ENCODE data around the gene CD274.
A peak's percentile ranks its signal among the peaks of the same experiment; 100 is the strongest.

CD274 gene

DNA sequence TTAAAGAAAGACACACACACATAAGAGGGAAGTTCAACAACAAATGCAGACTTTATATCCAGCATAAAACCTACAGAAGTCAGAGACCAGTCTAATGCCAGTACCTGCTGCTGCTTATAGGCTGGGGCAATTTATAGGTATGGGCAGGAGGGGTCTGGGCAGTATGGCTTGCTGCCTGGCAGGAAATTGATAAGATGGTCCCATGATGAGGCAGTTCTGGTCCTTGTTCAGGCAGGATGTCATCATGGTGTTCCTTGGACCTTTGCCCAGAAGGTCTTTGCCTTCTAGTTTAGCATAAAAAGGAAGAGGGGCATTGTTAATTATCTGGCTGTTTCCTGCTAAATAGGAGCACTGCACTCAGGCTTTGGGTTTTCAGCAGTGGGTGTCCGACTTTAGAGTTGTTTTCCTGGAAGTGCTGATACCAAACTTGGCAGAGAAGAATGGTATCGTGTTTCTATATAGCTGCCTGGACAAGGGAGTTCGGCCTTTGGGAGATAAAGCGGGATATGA, 49.6 kb downstream of the CD274 start:
- peak; percentile 21 for DNase-seq (ENCODE audit: low read depth)

DNA sequence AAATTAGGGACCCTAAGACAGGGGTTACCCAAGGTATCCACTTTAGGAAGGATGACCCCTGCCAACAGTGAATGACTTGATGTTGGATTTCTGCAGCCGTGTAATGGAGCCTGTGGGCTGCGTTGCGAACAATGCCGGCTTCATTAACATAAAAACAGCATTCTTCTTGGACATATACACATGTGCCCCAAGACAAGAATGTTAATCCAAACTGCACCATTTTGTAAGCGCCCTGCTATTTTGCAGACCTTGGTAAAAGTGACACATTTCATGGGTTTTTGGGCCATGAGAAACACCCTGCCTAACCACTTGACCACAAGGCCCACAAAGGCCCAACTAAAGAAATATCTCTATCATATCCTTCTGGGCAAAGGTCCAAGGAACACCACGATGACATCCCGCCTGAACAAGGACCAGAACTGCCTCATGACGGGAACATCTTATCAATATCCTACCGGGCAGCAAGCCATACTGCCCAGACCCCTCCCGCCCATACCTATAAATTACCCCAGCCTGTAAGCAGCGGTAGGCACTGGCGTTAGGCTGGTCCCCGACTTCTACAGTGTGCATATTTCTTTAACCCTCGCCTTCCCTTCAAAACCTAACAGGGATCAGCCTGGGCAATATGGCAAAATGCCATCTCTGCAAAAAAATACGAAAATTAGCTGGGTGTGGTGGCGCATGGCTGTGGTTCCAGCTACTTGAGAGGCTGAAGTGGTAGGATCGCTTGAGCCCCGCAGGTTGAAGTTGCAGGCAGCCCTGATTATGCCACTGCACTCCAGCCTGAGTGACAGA, 50.3 kb downstream of the CD274 start:
- DNase-seq (ENCODE audit: low read depth) = peak; percentile 88

DNA sequence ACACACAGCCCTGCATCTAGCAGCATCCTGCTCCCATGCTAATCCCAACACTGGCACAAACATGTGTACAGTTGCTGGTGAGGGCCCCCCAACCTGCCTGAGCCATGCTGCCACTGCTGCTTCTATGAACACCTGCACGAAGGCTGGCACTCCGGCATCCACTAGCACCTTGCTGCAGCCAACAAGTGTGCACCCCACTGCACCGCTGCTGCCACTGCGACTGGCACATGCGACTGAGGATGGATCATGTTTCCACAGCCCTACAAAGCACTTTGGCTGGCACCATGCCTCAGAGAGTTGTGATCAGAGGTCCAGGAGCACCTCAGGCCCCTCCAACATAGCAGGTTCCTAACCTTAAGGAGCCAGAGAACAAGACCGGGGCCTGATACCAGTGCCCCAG, 52.2 kb downstream of the CD274 start:
- no peak for DNase-seq (ENCODE audit: low read depth)

DNA sequence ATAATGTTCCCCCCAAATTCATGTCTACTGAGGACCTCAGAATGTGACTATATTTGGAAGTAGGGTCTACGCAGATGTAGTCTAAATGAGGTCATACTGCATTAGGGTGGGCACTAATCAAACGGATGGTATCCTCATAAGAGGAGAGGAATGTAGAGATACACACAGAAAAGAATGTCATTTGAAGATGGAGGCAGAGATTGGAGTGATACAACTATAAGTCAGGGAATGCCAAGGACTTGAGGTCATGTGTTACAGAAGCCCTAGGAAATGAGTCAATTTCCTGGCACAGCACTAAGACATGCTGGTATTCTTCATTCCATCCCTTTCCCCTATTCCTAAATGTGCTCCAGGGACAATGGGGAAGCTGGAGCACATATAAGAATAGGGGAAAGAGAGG, 59.2 kb downstream of the CD274 start:
- DNase-seq (ENCODE audit: low read depth) = peak; percentile 90

DNA sequence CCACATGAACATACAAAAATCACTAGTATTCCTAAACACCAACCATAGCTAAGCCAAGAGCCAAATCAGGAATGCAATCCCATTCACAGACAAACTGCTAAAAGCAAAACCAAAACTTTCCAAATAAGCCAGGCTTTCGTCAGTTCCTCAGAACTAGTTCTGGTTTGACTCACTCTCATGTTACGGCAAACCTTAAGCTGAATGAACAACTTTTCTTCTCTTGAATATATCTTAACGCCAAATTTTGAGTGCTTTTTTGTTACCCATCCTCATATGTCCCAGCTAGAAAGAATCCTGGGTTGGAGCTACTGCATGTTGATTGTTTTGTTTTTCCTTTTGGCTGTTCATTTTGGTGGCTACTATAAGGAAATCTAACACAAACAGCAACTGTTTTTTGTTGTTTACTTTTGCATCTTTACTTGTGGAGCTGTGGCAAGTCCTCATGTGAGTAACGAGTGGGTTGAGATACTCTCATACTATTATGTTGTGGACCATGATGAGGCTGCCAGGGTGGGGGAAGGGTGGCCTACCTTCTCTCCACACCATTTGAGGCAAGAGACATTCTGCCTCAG, 60.1 kb downstream of the CD274 start, which contains the start of gene PDCD1LG2:
Gene PDCD1LG2, plus strand, starts transcription at position 172 of the 572 bp plus-strand sequence. CDS start 12,016 bp downstream, outside the sequence.
- peak; percentile 76 for DNase-seq (ENCODE audit: low read depth)

DNA sequence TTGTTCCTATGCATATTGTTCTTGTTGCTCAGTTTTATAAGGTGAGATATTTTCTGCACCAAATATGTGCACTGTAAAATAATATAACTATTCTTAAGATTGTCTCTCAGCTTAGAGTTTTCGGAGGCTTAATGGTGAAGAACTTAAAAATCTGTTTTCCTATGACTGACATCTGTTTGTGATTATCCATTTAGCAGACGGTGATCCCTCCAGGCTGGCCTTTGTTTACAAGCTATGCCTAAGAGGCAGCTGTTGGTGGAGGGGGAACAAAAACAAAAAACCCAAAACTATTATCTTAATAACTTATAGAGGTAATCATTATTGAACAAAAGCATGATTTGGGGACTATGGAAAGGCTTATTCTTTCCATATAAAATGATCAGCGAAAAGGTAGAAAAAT, 60.6 kb downstream of the CD274 start:
- DNase-seq (ENCODE audit: low read depth) = no peak

DNA sequence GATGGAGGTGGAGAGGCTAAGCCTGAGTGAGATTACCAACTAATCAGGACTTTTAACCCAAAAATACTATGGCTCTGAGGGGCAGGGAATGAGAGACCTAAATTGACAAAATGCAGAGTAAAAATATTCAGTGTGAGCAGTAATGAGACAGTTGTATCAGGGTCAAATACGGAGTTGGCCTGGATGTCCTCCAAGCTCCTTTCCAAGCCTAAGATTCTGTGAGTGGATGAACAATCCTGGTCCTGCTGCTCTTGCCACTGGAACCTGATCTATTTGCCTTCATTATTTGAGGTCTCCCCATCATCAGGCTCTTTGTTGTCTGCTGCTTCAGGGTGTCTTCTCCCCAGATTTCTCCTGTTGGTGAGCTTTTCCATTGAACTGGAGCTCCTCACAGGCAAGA, 61.1 kb downstream of the CD274 start:
- DNase-seq (ENCODE audit: low read depth) = no peak

DNA sequence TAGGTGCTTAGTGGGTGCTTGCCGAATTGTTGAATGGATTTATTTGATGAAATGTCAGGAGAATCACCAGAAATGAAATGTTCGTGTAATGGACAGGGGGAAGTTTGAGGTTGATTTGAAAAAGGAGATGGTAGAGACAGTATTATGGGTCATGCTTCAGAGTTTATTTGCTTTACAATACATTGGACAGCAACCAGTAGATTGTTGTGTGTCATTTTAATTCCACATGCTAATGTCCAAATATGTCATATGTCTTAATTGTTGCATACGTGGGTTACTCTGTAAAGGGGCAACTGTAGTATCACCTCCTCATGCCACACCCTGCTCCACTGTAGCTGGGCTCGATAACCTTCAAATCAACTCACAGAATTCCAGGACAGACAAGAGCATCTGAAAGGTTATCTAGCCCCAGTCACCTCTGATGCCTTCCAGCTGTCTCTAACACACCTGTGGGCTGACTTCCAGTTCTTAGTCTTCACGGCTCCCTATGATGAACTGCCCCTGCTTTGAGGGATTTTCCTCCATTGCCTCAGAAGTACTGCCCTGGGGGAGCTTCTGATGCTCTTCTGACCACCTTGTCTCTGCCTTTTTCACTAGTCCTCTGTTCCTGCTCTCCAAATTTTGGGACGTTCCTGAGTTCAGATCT, 61.7 kb downstream of the CD274 start:
- no peak for DNase-seq (ENCODE audit: low read depth)

DNA sequence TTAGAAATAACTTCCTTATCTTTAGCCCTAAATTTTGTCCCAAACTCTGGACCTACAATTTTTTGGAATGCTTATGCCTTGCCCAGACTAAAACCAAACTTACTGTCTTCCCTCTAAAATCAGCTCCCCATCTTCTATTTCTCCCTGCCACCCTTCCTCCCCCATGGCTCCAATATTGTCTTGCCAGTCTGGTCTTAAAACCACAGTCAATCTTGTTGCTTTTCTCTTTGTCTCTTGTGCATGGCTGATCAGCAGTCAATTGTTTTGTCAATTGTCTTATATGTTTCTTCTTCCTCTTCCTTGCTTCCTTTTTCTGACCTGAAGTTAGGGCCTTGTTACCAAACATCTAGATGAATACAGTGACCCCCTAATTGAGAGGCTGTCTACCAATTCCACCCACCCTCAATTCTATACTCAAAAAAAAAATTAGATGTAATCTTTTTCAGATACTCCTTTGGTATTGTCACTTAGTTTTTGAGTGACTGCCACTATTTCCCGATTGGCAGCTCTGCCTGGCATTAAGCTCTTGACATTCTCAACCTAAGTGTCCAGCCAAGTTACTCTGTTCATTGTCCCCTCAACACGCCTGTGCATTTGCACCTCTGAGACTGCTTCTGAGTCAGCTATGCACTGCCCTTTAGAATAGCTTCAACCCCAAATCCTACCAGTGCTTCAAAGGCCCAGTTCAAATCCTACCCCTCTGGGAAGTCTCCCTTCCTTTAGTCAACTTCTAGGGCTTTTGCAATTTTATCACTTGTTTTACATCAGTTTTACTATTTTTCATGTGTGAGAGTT, 62.5 kb downstream of the CD274 start:
- DNase-seq (ENCODE audit: low read depth) = no peak

DNA sequence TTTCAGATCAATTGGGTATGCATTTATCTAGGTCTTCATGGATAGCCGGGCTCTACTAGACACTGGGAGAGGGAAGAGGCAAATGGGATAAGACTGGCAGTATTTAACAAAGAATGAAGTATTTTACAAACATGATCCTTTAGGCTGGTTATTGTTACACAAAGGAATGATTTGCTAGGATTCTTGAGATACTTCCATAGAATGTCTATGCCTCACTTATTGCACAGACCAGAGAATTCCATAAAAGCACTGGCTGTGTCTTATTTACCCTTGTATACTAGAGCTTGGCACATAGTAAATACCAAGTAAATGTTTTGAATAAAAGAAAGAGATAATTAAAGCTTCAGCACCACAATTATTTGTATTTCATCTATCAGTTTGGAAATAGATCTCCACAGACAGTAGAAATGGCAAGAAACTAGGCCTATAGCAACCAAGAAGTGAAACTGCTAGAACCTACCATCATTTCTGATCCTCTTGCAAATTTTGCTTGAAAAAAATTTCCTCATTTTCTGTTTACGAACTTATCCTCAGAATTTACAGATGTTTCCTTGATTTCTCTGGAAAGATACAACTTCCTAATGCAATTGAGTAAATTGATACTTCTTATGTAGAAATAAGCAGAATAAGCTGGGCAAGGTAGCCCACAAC, 63.7 kb downstream of the CD274 start:
- no peak for DNase-seq (ENCODE audit: low read depth)

DNA sequence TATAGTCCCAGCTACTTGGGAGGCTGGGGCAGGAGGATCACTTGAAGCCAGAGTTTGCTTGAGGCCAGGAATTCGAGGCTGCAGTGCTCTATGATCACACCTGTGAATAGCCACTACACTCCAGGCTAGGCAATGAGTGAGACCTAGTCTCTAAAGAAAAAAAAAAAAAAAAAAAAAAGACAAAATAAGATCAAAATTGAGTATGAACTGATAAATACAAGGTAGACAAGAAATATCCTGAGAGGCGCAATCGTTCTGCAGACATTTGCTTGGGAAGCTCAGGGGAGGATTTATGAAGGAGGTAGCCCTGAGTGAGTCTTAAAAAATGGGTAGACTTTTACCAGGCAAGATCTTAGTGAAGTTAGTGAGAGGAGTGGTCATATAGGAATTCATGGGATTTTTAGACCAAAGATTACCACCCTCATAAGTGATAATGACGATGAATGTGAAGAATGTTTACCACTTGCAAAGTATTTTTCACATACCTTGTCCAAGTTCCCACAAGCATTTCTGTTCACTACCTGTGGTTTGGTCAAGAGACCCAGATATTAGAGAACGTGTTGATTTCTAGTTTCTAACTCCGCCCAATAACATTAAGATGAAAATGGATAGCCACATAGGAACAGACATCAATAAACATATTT, 64.4 kb downstream of the CD274 start:
- peak; percentile 32 for DNase-seq (ENCODE audit: low read depth)

DNA sequence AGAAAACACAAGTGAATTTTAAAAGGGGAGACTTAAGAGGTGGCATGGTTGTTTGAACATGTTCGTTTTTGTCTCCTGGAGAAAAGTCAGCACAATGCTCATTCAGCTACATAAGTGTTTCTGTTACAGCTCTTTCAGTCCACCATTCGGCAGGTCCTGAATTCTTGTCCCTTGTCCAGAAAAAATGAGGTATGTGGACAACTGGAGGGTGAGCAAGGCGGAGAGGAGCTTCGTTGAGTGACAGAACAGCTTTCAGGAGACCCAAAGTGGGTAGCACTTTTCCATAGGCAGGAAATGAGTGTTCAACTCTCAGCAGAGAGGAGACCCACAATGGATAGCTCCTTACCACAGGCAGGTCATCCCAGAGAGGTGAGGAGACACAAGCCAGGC, 64.9 kb downstream of the CD274 start:
- DNase-seq (ENCODE audit: low read depth) = no peak

DNA sequence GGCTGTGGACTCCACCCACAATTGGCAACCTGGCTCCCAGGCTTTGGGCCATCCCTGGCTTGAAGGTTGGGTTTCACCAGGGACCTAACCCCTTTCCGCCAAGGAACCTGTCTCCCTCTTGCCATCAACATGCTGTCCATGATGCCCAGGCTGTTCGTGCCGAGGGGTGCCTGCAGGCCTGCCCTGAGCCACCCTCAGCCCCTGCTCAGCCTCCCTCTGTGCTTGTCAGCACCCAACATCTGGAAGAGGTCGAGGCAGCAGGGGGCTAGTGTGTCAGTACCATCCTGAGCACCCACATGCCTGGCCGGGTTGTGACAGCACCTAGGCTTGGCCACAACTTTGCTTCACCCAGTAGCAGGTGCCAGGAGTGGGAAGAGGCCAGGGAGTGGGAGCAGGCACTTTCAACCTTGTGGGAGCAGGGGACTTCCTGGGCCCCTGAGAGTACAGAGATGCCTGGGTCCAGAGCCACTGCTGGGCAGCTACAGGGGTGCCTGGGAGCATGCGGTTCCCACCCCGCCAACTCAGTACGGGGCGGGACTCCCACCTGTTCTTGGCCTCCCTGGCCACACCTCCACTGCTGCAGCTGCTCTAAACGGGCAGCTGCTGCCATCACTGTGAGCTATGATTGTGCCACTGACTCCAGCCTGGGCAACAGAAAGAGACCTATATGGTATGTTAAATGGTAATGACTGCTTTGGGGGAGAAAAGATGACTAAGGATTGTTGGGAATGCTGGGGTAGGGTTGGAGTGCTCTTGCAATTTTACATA, 66.3 kb downstream of the CD274 start:
- DNase-seq (ENCODE audit: low read depth) = no peak

DNA sequence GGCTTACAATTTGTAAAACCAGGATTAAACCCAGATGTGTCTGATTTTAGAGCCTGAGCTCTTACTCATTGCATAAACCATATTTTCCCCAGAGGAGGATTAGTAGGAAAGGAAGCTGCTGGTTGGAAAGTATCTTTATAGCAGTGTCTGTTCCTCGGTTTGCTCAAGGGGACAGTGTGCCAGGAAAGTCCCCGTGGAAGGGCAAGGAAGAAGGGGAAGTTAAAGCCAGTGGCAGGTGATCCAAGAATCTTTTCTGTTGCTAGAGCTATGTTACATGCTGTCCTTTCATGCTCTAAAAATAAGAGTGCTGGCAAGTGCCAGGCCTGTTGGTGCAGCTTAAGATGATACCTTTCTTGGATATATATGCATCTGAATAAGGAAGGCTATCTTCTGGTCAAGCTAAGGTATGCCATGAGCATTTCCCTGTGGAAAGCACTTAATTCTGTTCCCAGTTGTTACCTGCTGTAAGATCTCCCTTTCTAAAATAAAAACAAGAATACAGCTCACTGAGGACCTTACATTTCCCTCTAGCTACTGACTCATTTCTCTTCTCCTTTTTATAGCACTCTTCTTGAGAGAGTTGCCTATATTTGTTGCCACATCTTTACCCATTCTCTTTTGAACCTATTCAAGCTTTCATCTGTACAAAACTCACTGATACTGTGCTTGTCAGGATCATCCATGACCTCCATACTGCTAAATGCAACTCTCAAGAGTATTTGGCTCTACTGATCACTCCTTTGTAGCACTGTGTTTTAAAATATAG, 68.0 kb downstream of the CD274 start:
- DNase-seq (ENCODE audit: low read depth) = no peak

DNA sequence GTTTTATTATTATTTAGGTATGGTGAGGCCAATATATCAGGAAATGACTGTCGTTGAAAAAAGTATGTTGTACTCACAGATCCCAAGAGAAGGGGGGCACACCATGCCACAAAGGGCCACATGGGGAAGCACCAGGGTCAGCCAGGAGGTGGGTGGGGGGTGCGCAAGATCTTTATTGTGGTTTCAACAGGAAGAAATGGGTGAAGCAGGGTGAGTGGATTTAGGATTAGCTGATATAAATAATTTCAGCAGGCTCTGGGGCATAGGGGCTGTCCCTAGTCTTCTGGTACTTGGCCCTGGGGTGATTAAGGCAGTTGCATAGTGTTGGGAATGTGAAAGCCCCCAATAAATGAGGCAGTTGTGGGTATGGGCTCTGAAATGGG, 68.6 kb downstream of the CD274 start:
- no peak for DNase-seq (ENCODE audit: low read depth)
